GM04504 (cell line): Measurements from ENCODE around the gene CTRL.

Experiments used
- DNase-seq: peaks from one replicate; pipeline ENCODE4 v3.0.0-alpha.2; 2012; ENCODE audit warnings: low read depth

CTRL gene

GRCh38 chr16:67886387-67886786 lies 45.3 kb downstream of the CTRL start:
- no peak for DNase-seq

- DNase-seq, result no peak
Observed at GRCh38 chr16:67885976-67886375, 45.7 kb downstream of the CTRL start.

GRCh38 chr16:67885545-67885944 lies 46.1 kb downstream of the CTRL start:
- no peak for DNase-seq

GRCh38 chr16:67884684-67885083 lies 47.0 kb downstream of the CTRL start, which contains the start of gene NRN1L:
NRN1L (plus strand) TSS chr16:67884885; CDS start chr16:67884904, 19 bp downstream.
- peak; percentile 85 for DNase-seq

DNA sequence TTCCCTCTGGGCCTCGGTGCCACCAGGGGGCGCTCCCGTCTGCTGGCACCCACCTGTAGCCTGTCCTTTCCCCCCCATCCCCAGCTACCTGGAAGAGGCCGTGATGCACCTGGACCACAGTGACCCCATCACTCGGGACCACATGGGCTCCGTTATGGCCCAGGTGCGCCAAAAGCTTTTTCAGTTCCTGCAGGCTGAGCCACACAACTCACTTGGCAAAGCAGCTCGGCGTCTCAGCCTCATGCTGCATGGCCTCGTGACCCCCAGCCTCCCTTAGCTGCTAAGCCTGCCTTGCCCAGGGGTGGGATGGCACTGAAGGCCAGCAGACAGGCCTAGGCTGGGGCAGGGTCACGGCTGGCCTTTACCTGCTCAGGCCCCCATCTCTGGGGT lies 47.8 kb downstream of the CTRL start:
- DNase-seq, result no peak

DNA sequence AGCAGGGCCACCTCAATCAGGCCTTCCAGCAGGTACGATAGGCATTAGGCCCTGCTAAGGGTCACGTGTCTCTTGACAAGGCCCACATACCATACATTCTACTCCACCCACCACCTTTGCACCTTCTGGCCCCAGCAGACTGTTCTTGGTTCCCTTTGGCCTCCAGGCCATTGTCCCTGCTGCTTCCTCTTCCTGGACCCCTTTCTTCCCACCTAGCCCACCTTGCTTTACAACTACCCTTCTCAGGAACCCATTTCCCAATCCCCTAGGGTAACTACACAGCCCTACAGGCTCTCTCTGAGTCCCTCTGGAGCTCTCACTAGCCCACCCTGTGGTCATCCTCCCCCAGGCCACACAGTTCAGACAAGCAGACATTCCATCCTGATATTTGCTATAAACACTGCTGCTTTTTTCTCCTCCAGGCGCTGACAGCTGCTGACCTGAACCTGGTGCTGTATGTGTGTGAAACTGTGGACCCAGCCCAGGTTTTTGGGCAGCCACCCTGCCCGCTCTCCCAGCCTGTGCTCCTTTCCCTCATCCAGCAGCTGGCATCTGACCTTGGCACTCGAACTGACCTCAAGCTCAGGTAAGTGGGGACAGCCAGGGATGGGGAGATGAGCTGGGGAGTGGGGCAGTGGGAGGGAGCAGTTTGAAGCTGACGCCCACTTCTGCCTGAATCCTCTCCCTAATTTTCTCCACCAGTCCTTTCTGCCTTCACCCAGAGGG lies 48.4 kb downstream of the CTRL start:
- DNase-seq, result no peak

- DNase-seq, result no peak
Observed at GRCh38 chr16:67882374-67883145, 49.1 kb downstream of the CTRL start.

- no peak for DNase-seq
Observed at GRCh38 chr16:67881621-67882161, 50.0 kb downstream of the CTRL start.

DNA sequence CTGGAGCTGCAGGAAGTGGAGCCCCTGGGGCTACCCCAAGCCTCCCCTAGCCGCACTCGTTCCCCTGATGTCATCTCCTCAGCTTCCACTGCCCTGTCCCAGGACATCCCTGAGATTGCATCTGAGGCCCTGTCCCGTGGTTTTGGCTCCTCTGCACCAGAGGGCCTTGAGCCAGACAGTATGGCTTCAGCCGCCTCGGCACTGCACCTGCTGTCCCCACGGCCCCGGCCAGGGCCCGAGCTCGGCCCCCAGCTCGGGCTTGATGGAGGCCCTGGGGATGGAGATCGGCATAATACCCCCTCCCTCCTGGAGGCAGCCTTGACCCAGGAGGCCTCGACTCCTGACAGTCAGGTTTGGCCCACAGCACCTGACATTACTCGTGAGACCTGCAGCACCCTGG lies 51.1 kb downstream of the CTRL start:
- DNase-seq, result no peak

DNA sequence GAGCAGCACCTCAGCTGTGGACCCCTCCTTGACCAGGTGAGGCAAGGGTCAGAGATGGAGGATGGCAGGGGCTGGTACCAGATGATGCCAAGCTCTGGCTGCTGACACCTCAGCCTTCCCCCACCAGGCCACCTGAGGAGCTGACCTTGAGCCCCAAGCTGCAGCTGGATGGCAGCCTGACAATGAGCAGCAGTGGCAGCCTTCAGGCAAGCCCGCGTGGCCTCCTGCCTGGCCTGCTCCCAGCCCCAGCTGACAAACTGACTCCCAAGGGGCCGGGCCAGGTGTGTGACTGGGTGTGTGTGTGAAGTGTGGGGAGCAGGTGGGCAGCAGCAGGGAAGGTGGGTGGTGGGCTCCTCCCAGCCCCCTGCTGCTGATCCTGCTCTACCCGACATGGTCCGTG lies 51.7 kb downstream of the CTRL start:
- no peak for DNase-seq
